GM10266 (cell line): ENCODE measurements around the gene ARHGEF18.
A peak's percentile ranks its signal among the peaks of the same experiment; 100 is the strongest.

Source experiments
- DNase-seq: peaks from one replicate; pipeline ENCODE4 v3.0.0; 2012; ENCODE audit errors: extremely low spot score
- CTCF ChIP-seq: IDR thresholded peaks from 2 replicates; pipeline ENCODE4 v1.5.1; 2012; ENCODE audit warnings: mild to moderate bottlenecking, low read depth; ENCODE audit not compliant: control insufficient read depth, insufficient read depth; ENCODE audit errors: missing control alignments

The ARHGEF18 gene

GRCh38 chr19:7394731-7395359 lies 46.1 kb downstream of the ARHGEF18 start:
- peak; percentile 96 for DNase-seq
- TF ChIP-seq CTCF: no peak

GRCh38 chr19:7395360-7396066 lies 46.8 kb downstream of the ARHGEF18 start:
- no peak for DNase-seq
- no peak for TF ChIP-seq CTCF

GRCh38 chr19:7397687-7398086 lies 49.0 kb downstream of the ARHGEF18 start:
- no peak for TF ChIP-seq CTCF
- no peak for DNase-seq
